Stimulated activated CD8-positive, alpha-beta memory T cell treated with anti-CD3 and anti-CD28 coated beads, Interleukin-15, amount 100 ng/mL, for 4 hours (primary cell): ENCODE measurements around the gene TUFM.
A peak's percentile ranks its signal among the peaks of the same experiment; 100 is the strongest.
"Not testable (repeated sequence)": the region's sequence is repeated elsewhere in the genome, so short reads cannot be mapped to it uniquely, and the experiment has no call there.

Experiments used
- DNase-seq, 2 donors: peaks; one replicate each; pipeline ENCODE4 v3.0.0-alpha.2; 2020; ENCODE audit warnings: low read depth in 2 of 2

The TUFM gene

DNA sequence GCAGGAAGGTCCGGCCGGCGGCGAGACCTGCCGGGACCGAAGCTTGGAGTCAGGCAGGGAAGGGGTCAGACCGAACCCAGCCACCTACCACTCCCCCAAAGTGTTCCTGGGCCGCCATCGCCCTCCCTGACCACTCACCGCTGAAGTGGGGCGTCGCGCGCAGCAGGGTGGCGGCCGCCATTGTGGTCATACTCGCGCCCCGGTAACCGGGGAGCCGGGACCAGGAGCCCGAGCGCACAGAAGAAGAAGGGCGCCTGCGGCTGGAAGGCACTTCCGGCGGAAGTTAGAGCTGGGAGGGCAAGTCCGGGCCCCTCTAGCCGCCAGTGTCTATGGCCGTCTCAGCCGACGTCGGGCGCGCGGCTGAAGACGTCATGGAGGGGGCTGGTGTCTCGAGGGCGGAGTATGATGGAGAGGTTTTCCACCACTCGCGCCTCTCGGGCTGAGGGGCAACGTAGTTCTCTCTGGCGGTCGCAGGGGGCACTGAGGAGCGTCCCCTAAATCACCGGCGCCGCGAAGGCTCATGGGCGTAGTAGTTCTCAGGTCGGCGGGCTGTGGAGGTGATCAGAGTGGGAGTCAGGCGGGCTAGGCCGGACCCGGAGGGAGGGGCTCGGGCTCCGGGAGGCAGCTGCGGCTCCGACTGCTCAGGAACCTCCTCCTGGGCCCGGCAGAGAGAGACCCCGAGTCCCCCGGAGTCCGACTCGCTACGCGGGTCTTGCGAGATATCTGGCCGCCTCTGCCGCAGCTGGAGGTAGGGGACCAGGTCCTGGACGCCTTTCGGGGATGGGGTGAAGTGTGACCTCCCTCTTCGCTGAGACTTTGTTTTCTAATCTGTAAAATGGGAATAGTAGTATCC, at the start of gene TUFM:
Gene TUFM (minus strand): TSS at position 269 of the 853 bp plus-strand sequence. CDS start 79 bp downstream, at position 190.
- peak; percentile 97 to 98 for DNase-seq

DNA sequence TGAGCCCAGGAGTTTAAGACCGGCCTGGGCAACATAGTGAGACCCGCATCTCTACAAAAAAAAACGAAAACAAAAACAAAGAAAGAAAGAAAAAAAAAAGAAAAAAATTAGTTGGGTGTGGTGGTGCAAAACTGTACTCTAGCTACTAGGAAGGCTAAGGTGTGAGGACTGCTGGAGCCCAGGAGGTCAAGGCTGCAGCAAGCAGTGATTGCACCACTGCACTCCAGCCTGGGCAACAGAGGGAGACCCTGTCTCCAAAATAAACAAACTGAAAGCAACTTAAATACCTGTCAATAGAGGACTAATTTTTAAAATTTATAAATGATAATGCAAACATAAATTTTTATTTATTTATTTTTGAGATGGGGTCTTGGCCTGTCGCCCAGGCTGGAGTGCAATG, 49.5 kb upstream of the TUFM start:
- DNase-seq = no peak

DNA sequence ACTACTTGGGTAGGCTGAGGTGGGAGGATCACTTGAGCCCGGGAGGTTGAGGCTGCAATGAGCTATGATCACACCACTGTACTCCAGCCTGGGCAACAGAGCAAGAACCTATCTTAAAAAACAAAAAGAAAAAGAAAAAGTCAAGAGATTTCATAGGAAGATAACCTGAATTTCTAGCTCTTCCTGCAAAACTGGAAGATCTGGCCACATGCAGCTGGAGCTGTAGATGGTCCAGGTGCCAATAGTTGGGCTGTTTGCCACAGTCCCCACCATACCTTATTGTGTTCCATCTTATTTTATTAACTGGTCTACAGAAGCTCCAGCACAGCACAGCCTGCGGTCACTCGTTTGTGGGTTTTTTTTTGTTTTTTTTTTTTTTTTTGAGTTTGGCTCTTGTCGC, 47.1 kb upstream of the TUFM start:
- no peak for DNase-seq

DNA sequence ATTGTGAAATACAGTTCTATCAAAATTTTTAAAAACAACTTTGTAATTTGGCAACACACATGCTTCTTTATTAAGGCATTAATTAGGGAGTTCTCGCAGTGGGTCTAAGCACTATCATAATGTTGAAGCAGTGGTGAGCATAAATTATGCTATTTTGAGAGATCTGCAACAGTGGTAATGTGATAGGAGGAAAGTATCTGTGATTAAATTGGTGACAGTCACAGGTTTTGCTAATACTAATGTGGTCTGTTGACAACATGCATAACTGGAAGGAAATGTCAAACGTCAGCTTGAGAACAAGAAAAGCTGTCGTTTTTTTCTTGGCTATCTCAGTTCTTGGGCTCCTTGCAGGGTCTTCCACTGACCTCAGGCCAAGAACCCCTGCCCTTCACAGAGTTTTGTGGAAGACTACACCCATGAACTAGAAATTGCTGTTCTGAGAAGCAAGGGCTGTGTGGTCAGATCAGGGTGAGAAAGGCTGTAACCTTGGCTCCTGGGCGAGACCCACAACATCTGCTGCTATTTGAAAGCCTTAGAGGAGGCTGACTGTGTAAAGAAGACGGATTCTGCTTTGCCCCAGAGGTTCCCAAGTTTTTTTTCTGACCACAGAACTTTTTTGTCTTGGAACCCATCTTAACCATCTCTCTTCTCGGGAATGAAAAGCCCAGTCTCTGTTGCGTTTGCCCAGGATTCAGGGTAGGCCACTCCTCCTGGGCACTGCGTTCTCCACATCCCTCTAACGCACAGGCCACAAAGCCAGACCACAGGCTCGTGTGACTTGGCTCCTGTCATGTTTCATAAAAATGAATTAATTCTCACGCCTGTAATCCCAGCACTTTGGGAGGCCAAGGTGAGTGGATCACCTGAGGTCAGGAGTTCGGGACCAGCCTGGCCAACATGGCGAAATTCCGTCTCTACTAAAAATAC, 46.1 kb upstream of the TUFM start:
- DNase-seq = no peak

DNA sequence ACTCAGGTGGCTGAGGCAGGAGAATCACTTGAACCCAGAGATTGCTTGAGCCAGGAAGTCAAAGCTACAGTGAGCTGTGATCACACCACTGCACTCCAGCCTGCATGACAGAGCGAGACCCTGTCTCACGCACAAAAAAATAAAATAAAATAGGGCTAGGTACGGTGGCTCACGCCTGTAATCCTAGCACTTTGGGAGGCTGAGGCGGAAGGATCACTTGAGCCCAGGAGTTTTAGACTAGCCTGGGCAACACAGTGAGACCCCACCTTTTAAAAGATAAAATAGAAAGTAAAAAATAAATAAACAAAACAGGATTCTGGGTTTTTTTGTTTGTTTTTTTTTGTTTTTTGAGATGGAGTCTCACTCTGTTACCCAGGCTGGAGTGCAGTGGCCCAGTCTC, 44.2 kb upstream of the TUFM start:
- DNase-seq = not testable (repeated sequence)

DNA sequence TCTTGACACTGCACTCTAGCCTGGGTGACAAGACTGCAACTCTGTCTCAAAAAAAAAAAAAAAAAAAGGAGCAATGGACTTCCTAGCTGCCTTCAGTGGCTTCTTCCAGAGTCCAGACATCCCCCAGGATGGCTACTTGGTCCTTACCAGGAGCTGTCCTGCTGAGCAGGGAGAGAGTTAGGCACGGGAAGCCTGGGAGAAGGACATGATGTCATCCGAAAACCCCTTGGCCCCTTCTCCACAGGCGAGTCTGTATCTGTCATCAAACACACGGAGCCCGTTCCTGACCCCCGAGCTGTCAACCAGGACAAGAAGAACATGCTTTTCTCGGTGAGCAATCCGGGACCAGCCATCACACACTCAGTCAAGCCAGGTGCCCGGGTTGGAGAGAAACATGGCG, 40.8 kb upstream of the TUFM start:
- no peak for DNase-seq

DNA sequence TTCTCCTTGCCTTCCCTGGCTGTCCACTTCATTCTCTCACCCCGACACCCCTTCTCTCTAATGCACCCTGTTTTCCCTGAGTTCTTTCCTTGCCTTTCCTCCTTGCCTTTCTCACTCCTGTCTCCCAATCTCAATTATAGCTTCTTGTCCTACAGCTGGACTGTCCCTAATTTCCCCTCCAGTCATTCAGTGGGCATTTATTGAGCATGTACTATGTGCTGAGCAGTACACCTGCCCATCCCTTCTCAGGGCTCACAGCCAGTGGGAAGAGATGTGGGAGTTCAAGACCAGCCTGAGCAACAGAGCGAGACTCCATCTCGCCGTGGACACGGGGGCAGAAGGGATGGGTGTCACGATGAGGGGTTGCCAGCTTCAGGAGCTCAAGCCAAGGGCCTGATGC, 37.9 kb upstream of the TUFM start:
- no peak for DNase-seq

DNA sequence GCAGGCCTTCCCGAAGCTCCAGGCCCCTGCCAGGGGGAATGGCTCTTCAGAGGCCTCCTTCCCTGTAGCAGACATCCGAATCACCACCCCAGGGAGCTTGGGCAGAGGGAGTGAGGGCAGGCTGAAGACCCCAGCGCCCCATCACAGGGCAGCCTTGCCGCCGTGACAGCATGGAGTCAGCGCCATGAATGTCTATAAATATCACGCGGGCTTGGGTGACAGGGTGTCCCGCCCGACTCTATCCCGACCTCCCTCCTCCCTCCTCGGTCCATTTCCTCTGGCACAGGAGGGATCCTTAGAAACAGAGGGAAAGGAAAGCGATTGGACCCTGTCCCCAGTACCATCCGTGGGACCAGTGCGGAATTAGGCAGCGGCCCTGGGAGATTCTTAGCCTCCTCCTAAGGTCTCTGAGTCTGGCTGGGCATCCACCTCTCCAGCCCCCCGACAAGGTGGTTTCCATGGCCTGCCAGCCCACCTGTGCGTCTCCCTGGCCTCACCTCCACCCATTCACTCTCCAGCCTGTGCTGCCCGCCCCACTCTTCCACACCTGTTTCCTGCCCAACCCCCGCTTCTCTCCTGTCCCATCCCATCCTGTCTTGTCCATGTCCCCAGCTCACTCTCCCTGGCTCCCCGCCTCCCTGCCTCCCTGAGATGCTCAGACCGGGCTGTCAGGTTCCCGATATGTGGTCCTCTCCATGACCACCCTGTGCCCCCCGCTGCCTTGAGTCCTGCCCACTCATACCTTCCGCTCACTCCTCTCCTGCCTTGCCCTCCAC, 37.3 kb upstream of the TUFM start:
- DNase-seq = no peak

DNA sequence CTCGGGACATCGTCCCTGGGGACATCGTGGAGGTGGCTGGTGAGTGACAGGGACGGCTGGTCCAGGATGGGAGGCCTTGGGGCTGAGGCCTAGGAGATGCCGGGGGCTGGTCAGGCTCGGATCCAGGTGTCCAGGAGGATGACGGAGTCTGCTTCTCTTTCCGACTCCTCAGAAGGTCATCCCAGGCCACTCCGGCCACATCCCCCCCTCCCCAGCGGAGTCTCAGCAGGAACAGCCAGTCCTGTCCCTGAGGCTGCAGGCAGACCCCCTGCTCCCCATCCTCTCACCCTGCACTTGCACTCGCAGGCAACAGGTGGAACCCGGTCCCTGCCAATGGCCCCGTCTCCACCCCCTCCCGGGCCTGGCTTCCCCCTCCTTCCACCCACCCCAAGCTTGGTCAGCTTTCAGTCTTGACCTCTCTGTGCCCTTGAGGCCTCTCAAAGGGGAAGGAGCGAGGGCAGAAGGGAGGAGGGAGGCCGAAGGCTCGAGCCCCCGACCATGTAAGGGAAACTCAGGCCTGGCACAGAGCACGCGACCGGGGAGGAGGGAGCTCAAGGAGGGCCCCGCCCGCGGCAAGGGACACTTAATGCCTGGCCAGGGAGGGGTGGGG, 36.5 kb upstream of the TUFM start:
- DNase-seq = no peak

DNA sequence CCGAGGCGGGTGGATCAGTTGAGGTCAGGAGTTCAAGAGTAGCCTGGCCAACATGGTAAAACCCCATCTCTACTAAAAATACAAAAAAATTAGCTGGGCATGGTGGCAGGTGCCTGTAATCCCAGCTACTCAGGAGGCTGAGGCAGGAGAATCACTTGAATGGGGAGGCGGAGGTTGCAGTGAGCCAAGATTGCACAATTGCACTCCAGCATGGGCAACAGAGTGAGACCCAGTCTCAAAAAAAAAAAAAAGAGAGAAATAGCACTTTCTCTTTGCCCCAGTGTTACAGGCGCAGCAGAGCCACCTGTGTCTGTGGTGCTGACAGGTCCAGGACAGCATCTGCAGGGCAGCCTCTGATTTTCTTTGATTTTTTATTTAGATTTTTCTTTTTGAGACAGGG, 35.4 kb upstream of the TUFM start:
- DNase-seq = not testable (repeated sequence)

DNA sequence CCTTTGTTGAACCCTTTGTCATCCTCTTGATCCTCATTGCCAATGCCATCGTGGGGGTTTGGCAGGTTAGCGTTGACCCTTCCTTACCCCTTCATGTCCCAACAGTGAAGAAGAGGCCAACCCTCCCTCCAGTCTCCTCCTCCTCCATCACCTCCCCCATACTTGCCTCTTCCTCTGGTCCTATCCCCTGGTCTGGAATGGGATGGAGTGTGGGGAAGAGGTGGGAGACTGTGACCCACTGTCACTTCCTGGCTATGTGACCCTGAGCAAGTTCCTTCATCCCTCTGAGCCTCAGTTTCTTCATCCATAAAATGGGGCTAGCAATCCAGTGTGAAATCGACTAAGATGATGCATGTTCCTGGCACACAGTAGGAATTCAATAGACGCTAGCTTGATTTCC, 34.8 kb upstream of the TUFM start:
- no peak for DNase-seq

DNA sequence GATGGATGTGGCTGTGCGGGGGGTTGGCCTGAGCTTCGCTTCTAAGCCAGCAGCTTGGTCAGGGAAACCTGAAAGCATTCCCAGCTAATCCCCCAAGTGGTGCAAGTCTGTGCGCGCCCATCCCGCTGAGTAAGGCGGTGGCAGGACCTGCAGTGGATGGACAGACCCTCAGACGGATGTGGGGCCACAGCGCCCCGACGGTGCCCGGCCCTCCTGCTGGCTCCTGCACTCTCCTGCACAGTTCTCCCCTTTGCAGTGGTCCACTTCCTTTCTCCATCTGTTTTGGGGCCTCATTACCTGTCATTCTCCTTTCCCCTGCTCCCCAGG, 34.4 kb upstream of the TUFM start:
- no peak for DNase-seq

DNA sequence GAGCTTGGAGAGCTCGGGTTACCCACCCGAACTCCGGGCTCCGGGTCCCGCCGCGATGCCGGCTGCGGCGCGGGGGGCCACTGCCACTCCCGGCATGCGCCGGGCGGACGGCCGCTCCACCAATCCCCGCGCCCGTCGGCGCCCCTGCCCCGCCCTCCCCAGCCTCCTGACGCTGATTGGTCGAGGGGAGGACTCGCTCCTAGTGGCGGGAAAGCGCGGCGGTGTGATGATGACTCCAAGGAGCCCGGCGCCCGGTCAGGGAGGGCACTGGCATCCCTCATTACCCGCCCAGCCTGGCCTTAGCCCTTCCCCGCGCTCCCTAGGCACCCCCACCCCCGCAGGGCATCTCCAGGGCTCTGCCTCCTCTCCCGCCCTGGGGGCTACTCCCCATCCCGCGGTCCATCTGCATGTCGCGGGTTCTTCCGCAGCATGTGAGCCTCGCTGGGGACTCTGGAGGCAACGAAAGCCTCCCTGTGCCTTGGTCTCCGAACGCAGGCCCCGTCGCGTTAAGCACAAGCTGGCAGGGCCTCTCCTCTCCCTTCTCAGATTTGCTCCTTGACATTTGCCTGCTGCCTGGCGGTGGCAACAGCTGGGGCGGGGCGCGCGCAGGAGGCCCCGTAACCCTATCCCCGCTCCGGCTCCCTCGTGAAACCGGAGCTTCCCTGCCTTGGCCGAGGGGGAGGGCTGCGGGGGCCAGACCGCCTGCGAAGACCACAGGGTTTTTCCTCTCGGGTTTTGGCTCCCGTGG, 33.9 kb upstream of the TUFM start:
- DNase-seq = peak; percentile 77 to 84

DNA sequence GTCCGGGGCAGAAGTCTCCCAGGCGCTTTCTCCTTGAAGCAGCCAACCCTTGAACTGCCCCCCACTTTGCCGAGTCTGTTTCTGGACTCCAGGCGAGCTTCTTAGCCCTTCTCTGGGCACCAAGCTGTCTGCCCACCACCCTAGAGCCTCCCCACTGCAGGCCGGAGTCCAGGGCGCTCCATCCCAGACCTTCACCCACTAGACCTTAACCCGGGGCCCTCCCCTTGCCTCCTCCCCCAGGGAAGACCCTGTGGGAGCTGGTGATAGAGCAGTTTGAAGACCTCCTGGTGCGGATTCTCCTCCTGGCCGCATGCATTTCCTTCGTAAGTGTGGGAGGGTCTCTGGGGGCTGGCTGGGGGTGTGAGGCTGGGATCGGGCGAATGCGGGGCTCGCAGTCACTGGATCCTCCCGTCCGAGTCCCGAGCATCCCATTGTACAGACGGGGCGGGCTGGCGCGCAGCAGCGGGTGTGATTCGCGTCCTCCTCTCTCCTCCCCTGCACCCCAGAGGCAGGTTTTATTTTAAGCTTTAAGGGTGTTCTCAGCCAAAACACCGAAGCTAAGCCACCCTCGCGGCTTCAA, 33.2 kb upstream of the TUFM start:
- no peak for DNase-seq

DNA sequence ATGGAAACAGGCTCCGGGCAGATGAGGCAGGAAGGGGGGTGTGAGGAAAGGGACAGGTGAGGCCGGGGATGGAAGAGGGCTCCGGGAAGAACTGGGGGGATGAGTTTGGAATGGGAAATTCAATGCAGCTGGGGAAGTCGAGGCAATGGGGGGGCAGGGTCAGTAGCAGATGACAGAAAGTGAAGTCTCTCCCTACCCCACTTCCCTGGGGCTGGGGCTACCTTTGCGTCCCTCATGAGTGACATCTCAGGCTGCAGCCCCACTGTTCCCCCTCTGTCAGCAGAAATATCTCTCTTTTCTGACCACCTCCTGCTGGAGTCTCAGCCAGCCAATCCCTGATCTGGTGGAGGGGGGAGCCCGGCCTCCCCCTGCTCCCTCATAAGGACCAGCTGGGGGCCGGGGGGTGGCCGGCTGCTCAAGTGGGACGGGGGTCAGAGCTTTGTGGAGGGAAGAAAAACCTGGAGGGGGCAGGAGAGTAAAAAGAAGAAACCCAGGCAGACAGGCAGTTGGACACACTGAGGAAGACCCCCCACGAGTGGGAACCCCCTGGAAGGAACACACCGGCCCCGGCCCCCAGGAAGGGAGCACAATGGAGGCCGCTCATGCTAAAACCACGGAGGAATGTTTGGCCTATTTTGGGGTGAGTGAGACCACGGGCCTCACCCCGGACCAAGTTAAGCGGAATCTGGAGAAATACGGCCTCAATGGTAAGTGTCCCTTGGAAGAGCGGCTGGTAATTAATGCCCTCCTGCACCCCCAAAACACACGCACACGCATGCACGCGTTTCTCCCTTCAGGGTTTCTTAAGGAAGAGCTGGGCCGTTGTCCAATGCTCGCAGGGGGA, 32.2 kb upstream of the TUFM start, which contains the start of gene ATP2A1:
Gene ATP2A1 (plus strand): TSS at position 406 of the 844 bp plus-strand sequence. CDS start 184 bp downstream, at position 590.
- DNase-seq = no peak

DNA sequence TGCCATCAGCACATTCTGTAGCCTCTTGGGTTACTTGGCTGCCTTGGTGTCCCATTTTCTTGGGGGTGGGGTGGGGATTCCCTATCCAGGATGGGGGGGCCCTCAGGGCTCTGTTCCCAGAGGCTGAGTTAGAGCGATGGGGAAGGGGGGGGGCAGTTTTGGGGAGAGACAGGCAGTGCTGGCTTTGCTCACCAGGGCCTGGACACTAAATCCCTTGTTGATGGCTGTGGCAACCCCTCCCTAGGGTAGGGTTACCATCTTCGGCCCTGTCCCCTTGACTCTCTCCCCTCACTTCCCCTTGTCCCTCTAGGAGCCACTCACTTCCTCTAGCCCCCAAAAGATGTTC, 31.5 kb upstream of the TUFM start:
- DNase-seq = no peak

DNA sequence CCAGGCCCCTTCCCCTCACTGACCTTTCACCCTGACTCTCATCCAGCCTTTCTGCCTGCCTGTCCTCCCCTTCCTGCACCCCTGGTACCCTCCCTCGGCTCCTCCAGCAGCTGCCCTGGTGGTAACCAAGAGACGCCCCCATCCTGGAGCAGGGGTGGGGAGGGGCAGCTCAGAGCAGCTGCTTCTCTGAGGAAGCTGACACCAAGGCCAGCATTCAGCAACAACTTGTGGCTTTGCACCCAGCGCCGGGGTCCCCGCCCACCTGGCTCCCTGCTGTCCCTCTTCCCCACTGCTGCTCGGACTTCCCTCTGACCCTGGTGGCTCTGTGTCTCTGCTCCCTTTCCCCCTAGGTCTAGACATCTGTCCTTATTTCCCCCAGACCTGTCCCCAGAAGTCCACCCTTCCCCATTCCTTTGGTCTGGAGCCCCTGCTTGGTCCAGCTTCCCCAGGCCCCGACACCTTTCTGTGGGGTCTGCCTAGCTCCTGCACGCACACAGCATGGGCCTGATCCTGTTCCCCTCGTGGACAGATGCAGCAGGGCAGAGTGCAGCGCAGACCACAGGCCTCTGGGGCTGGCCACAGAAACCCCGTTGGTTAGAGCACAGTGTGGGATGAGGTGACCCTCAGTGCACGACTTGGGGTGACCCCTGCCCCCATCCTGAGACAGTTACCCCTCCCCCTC, 31.0 kb upstream of the TUFM start:
- DNase-seq = no peak

DNA sequence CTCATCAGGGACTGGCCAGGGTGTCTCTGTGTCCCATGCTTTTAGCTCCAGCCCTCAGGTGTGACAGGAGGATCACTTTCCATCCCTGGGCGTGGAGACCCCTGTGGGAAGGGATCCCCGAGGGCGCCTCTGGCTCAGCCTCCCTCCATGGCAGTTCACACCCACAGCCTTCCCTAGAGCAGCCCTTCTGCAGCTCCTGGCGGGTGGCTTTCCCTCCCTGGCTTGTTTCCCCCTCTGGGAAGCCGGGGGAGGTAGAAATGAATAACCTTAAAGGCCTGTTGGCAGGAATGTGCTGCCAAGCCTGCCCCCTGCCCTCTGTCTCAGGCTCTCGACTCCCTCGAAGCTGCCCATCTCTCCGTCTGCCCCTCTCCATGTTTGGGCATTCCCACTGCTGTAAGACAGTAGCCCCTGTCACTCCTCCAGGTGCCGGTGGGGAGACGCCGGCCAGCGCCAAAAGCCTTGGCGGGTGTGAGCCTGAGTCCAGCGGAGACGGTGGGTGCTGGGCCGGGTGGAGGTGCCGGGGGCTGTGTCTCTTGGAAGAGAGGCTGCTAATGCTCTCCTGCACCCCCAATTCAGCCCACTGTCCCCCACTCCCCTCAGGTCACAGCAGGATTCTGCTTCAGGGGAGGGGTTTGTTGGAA, 30.0 kb upstream of the TUFM start:
- no peak for DNase-seq
